K562 (cell line): ENCODE results near the gene CYTH1.

Source experiments
- MED1 ChIP-seq: sonication (generic); formaldehyde crosslinking; IDR thresholded peaks from 2 replicates; pipeline ENCODE4 v1.8.1; 2023; ENCODE audit warnings: missing genetic modification reagents, borderline replicate concordance
- RAD21 ChIP-seq, 2 experiments: fragments of 250-450 bp in 1 of 2; fragments of 450-650 bp in 1 of 2; sonication (Bioruptor Pico) in 1 of 2; formaldehyde crosslinking in 1 of 2; IDR thresholded peaks in 1 of 2; conservative IDR thresholded peaks in 1 of 2; 2 replicates each; pipeline versions ENCODE4 v1.4.0 to v1.8.0; 2020 to 2022; ENCODE audit warnings: mild to moderate bottlenecking in 2 of 2, moderate library complexity in 1 of 2
- SOX6 ChIP-seq: fragments of 450-650 bp; IDR thresholded peaks from 2 replicates; pipeline ENCODE4 v1.6.1; 2014; ENCODE audit warnings: mild to moderate bottlenecking
- USF1 ChIP-seq: sonication (generic); formaldehyde crosslinking; IDR thresholded peaks from 2 replicates; pipeline ENCODE4 v1.9.0; 2022; ENCODE audit warnings: mild to moderate bottlenecking, missing genetic modification reagents
- ZBTB2 ChIP-seq: fragments of 450-650 bp; IDR thresholded peaks from 2 replicates; pipeline ENCODE4 v1.6.1; 2016; ENCODE audit warnings: antibody characterized with exemption

- TF ChIP-seq RAD21 (CRISPR knock-in tag; conservative IDR thresholded peaks at IDR 0.05 in 1 of 2, IDR thresholded peaks at IDR 0.05 in 1 of 2) (no peak), MED1 (no peak), ZBTB2 (no peak), USF1 (no peak), SOX6 (0 out of 2 replicates have a peak, but pooled peaks have one; percentile 48)
Measured at GRCh38 chr17:78709751-78710181, 72.3 kb downstream of the CYTH1 start.
